ENCODE measurements around the gene LHFPL6.

Gene LHFPL6

GRCh38 chr13:39590466-39591036 lies 12.4 kb downstream of the LHFPL6 start:
- no peak for DNase-seq (ENCODE audit: low read depth)

- DNase-seq (ENCODE audit: low read depth): no peak
These were observed 14.6 kb downstream of the LHFPL6 start for GRCh38 chr13:39588384-39588783.

GRCh38 chr13:39587939-39588338 lies 15.1 kb downstream of the LHFPL6 start:
- DNase-seq (ENCODE audit: low read depth): no peak

GRCh38 chr13:39586958-39587605 lies 15.9 kb downstream of the LHFPL6 start:
- no peak for DNase-seq (ENCODE audit: low read depth)

DNA sequence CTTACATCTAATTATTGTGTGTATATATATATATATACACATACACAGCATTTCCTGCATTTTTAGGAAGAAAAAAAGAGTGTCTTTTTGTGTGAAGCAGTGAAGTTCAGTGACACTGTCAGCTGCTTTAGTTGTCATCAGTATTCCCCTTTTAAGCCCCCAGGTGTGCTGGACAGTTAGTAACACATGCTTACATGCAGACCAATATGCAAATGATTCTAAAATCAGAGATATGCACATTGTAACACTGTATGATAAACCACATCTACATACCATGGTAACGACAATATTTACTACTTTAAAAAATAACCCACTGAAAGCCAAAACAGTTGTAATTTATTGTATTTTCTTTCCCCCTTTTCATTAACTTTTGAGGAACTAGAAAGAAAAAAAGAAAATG lies 16.8 kb downstream of the LHFPL6 start:
- no peak for DNase-seq (ENCODE audit: low read depth)

GRCh38 chr13:39585219-39585618 lies 17.8 kb downstream of the LHFPL6 start:
- no peak for DNase-seq (ENCODE audit: low read depth)

- no peak for DNase-seq (ENCODE audit: low read depth)
These were observed 22.0 kb downstream of the LHFPL6 start for GRCh38 chr13:39580881-39581575.

- no peak for DNase-seq (ENCODE audit: low read depth)
These were observed 24.1 kb downstream of the LHFPL6 start for GRCh38 chr13:39578821-39579291.

DNA sequence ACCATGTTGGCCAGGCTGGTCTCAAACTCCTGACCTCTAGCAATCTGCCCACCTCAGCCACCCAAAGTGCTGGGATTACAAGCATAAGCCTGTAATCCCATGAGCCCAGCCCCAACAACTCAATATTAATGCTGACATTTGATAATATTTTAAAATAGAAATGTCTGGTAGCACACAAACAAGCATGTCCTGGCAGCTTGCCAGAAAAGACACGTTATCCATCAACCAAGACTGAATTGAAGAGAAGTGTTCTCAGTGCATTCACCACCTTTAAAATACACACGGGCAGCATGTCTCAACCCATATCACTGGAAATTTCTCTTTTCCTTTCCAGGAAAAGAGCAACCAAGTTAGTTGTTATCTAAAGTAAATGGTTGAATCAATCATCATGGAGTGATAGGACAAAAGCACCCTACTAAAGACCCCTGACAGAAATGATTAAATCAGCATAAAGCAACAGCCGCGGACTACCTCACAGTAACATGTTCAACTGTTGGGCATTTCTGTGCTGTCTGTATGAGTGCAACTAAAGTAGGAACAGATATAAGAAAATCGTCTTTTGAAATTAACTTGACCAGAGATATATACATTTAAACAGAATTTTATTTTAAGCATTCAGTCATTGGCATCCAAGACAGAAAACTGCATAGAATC lies 25.0 kb downstream of the LHFPL6 start:
- DNase-seq (ENCODE audit: low read depth): no peak

- DNase-seq (ENCODE audit: low read depth): no peak
These were observed 25.8 kb downstream of the LHFPL6 start for GRCh38 chr13:39577203-39577602.

DNA sequence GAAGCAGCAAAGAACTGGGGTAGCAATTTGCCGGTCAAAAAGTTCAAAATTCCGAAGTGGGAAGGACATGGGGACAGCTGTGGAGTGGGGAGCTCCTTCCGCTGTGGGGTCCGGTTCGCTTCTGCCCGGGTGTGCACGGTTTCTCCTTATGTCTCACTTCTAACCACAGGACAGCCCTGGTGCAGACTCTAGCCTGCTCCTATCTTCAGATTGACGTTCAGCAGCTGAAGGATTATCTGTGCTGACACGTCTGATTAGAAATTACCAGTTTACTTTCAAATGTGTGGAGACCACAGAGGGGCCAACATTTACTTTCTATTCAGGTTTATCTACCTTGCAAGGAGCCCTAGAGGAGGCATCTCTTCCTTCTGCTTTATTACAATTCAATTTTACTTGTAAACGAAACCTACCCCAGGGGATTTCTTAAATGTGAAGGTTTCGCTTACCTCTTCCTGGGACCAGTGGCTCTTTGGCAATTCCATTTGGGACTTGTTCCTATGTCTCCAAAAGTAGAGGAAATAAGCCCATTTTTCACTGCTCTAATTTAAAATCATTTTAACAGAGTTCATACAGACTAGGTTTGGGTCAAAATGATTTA lies 27.3 kb downstream of the LHFPL6 start:
- DNase-seq (ENCODE audit: low read depth): no peak

DNA sequence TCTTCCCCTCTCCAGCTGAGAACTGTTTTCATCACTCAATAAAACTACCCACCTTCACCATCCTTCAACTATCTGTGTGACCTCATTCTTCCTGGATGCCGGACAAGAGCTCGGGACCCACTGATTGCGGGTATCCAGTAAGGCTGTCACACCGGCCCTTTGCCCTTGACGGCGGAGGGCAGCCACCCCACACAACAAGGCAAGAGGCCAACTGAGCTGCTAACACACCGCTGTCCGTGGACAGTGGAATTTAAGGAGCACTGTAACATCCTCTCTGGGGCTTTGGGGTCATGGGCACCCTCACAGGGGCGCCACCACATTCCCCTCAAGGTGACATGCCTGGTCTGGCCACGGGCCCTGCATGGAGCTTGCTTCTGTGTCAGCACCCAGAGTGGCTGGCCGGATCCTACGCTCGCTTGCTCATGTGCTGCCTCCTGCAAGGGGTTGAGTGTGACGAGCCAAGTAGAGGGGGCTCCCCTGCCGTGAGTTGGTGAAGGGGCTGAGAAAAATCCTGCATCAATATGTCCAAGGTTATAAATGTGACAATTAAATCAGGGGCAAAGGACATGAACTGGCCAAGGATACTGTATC lies 31.4 kb downstream of the LHFPL6 start:
- DNase-seq (ENCODE audit: low read depth): no peak

DNA sequence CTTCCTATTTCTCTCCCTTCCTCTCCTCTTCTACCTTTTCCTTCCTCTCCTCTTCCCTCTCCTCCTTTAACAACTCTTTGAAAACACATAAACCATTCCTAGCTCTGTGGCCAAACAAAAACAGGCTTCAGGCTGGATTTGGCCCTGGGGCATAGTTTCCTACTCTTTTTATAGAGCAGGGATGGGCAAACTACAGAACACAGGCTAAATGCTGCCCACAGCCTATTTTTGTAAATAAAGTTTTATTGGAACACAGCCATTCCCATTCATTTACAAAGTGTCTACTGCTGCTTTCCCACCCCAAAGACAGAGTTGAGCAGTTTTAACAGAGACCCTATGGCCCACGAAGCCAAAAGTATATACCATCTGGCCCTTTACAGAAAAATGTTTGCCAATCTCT lies 35.4 kb downstream of the LHFPL6 start:
- DNase-seq (ENCODE audit: low read depth): no peak

GRCh38 chr13:39566216-39566869 lies 36.6 kb downstream of the LHFPL6 start:
- DNase-seq (ENCODE audit: low read depth): no peak

DNA sequence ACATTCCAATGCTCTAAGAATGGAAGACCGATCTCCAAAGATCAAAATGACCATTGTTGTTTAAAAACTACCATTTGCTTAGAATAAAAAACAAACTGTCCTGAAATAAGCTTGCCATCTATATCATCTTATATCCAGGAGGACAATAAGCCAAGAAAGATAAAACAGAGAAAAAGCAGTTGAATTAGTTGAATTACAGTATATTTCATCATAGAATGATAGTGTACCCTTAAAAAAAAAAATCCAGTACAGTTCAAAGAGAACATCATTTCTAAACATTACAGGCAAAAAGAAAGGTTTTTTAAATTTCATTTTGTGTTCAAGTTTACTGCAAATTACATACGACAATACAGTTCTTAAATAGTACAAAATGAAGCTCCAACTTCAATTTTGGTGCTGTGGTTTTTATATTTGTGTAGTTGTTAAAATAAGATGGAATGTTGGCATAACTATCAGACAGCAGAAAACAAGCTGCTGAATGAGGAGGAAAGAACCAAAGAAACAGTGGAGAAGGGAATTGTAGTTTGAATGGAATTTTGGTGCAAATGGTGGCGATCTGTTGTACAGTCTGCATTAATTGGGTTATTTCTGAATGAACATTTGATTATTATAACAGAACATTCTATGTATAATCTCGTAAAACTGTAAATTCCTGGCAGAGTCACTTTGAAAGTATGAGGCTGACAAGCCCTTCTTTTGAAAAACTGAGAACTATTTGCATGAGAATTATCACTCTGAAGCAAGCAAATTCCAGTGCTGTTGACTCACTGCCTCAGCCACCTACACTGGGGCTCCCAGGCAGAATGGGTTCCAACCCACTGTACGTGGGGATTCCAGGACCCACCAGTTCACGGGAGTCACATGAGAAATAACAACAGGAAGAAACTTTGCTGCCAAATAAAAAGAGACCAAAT lies 37.7 kb downstream of the LHFPL6 start:
- DNase-seq (ENCODE audit: low read depth): peak; percentile 95

GRCh38 chr13:39563470-39563735 lies 39.6 kb downstream of the LHFPL6 start:
- no peak for DNase-seq (ENCODE audit: low read depth)

GRCh38 chr13:39561971-39562370 lies 41.0 kb downstream of the LHFPL6 start:
- DNase-seq (ENCODE audit: low read depth): no peak

GRCh38 chr13:39559847-39560246 lies 43.1 kb downstream of the LHFPL6 start:
- DNase-seq (ENCODE audit: low read depth): no peak

- DNase-seq (ENCODE audit: low read depth): no peak
These were observed 45.6 kb downstream of the LHFPL6 start for GRCh38 chr13:39557285-39557955.

DNA sequence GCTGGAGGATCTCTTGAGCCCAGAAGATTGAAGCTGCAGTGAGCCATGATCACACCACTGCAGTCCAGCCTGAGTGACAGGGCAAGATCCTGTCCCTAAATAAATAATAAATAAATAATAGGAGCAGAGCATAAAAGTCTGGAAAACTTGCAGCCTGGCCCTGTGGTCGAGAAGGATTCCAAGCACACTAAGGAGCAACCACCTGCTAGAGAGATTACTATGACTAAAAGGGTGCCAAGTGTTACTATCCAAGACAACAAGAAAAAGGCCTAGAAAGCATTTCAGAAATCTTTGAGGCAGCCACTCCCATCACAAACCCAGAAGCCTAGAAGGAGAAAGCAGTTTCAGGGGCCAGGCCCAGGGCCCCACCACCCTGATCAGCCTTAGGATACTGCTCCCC lies 46.1 kb downstream of the LHFPL6 start:
- DNase-seq (ENCODE audit: low read depth): no peak
